EL (cell line): ENCODE data around the gene ATP13A5.
A peak's percentile ranks its signal among the peaks of the same experiment; 100 is the strongest.

ENCODE experiments used
- DNase-seq: peaks from one replicate; pipeline ENCODE4 v3.0.0-alpha.2; 2016

Gene ATP13A5

DNA sequence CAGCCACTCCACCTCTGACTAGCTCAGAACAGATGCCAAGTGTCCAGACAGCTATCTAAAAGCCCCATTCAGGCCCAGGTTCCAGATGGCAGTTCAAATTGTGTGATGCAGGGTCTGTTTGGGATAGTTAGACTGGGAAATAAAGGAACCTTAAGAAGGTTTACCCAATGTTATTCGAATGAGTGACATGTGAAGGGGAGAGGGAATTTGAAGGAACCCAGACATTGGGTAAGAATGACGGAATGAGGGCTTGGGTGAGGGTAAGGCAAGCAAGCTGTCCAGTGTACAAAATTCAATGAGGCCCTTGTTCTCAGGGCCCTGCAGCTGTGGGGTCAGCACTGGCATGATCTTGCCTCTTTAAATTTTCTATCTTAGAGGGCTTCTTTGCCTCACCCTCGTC lies 34.1 kb downstream of the ATP13A5 start:
- DNase-seq = no peak

DNA sequence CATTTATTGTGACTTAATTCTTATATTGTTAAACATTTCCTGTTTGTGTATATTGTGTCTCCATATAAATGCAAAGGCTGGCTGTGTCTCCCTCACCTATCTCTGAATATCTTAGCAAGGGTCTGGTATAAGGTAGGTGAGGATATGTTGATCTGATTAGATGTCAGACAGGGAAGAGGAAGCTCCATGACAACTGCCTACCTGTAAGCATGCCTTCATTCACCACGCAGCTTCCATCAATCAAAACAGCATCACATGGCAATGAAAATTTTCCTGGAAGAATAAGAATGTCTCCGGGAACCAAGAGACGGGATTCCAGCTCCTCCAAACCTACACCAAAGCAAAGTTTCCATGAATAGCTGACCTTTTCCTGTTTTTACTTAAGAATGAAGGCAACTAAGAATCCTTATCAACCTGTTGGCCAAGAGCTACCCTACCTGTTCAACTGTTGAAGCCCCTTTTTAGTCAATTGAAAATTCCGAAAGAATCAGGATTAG lies 34.8 kb downstream of the ATP13A5 start:
- no peak for DNase-seq

DNA sequence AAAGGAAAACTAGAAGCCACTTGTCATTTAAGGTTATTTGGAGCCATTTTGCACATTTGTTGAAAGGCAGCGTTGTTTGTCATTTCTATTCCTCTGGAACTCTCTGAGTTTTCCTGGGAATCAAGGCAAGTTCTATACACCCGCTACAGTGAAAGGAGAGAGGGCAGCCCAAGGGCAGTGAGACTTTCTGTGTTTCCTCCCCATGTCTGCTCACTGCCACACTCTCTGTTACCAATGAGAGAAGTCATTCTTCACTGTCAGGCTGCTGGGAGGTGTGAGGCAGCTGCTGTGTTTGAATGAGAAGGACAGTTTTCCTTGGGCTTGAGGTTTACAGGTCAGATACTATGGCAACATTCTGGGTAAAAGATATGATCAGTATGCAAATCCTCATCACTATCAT lies 36.0 kb downstream of the ATP13A5 start:
- no peak for DNase-seq

DNA sequence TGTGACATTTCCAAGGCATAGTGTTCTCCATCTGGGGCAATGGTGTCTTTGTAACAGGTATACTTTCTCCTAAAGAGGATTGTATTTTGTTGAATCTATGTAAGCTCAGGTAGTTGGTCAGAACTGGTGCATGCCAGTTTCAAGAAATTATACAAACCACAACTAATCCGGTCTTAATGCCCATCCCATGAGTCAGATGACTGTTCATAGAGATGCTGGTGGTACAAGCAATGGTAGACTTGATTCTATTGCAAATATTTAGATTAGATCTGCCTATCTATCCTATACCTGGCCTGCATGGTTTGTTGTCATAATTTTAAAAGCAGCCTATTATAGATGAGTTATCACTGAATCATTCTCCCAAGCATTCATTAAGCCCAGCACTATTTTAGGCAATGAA lies 43.5 kb downstream of the ATP13A5 start:
- DNase-seq = no peak

DNA sequence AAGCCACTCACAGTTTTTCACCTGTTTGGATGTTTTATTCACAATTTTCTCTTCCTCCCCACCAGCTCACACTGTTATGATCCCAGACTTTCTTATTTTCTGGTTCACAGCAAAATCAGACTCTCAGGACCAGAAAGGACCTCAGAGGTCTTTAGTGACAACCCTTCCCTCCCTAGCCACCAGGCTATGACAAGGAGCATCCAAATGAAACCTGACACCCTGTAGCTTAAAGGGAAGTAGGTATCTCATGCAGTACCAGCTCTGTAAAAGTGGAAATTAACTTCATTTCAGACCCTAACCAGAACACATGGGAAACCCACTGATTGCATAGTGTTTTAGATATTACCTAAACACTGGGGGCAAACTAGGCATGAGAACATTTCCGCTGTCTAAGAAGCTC lies 45.3 kb downstream of the ATP13A5 start:
- no peak for DNase-seq

DNA sequence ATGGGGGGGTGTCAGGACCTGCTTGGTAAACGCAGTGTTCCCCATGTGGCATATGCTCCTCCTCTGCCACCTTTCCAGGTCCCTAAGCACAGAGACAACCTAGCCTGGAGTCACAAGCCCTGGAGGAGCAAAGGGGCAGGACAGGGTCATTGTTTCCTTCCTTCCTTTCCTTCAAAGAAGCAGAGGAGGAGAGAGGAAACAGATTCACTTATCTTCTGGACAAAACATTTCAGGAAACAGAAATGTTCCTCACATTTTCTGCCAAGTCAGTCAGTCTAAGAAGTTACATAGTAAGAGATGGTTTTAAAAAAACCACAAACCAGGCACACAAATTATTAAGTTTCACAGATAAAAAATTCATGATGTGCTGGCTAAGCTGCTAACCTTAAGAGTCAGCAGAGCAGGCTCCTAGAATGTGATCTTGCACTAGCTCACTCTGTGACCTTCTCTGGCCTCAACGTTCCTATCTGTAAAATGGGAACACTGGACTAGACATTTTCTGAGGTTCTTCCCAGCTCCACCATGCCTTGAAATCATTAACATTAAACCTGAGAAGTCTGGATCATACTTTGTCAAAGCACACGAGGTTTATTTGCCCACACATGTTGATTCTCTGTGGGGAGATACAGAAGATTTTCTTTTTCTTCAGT lies 47.9 kb downstream of the ATP13A5 start:
- DNase-seq = no peak

DNA sequence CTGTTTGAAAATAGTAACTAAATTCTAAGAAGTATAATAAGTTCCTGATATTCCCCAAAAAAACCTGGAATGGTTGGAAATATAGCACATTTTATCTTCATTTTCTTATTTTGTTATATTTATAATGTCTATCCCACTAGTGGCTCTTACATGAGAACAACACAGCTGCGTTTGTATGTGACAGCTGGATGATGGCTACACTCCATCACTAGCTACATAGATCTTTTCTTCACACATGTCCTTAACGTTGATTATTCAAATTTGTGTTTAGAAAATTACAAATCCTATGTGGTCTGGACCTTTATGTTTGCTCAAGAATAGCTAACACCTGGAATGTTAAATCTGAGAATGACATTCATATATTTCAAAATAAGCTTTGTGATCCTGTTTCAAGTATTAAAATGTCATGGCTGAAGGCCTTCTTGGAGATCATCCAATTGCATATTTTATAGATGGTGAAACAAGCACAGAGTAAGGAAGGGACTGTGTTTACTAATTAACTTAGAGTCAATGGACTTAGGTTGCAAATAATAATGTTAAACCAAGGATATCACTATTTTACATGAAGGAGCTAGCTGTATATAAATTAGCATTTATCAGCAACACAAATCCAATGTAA lies 60.8 kb downstream of the ATP13A5 start:
- DNase-seq = no peak

DNA sequence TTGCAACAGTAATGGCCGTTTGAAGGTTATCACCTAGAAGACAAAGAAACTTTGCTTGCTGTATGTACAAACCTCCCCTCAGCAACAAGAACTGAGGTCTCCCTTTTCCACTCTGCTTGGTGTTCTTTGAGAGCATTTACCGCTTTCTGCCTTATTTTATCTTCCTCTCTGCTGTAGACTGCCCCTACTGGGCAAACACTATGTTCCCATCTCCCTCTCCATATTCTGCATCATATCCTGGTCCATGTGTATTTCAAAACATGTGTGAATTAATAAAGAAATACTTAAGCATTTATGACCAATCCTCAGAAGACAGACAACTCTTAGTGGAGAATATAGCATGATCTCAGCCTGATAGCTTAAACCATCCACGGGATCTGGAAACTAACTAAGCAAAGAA lies 64.4 kb downstream of the ATP13A5 start:
- DNase-seq = no peak

DNA sequence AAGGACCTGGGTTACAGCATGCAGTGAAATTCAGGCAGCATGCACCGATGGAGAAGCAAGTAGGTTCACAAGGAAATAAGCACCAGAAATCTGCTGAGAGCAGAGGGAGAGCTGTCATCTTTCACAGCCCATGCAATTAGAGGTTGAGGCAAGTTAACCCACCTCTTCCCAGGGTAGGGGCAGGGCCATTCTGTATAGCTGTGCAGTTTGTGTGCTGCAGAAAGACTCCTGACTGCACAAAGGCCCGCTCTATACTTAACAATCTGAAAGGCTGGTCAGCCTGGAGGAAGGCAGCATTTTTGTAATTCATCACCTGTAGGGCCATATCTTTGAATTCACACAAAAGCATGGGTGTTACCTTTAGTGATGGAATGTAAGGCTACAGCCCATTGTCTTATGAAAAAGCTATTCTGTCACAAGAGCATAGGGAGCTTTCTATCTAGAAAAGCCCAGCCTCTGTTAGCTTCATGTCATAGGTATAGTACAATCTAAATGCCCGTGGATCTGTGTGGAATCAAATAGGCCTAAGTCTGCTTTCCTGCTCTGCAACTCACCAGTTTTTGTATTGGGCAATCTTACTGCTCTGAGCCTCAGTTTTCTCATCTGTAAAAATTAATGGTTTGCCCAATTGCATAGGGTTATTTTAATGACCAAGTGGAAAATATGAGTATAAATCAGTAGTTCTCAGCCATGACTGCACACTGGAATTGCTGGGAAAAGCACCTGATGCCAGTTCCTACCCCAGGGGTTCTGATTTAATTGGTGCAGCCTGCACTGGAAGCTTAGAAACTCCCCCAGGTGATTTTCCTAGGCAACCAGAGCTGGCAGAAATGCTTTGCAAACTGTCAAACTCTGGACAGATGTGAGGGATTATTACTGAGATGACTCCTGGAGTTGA lies 65.2 kb downstream of the ATP13A5 start:
- no peak for DNase-seq

DNA sequence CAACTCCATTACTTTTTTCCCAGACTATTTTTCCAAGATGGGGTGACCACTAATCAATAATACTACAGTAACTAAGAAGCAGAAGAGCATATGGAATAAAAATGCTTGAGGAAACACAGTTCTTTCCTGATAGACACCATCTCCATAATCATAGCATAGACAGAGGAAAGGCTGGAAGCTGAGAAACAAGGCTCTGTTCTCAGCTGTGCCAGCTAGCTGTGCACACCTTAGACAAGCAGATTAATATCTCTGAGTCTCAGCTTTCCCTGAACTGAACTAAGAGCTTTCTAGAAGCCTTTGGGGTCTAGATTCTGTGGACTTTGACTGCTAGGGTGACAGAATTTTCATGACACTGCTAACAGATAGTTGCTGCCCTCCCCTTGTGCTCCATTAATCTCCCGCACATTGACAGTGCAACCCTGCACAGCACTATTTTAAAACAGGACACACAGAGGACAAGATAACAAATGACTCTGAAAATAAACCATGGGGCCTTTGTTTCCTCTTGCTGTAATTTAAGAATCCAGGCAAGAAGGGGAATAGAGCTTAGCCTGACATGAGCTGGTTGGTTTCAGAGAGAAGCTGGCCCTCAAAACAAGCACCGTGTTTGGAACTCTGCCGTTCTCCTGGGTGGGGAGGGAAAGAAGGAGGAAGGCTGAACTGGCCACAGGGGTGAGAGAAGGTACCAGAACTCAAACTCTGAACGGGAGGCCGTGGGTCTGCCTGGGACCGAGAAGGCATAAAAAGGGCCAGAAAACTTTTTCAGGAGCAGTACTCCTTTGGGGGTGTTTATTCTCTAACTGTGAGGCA lies 67.4 kb downstream of the ATP13A5 start:
- DNase-seq = no peak

DNA sequence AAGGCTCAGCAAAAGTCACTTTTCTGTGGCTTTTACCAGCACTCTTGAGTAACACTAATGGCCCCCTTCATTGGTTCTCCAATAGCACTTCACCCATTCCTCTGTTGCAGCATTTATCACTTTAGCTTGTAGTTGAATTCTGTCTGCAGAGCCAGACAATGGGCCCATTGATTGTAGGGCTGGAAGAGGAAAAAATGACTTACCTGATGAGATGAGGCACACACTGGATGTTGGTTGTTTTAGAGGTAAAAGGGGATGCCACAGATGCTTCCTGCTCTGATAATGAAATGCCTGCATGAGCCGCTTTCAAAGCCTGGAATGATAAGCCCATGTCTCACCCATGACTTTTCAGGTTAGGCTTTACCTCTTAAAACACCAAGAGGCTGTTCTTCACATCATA lies 73.2 kb downstream of the ATP13A5 start:
- no peak for DNase-seq

DNA sequence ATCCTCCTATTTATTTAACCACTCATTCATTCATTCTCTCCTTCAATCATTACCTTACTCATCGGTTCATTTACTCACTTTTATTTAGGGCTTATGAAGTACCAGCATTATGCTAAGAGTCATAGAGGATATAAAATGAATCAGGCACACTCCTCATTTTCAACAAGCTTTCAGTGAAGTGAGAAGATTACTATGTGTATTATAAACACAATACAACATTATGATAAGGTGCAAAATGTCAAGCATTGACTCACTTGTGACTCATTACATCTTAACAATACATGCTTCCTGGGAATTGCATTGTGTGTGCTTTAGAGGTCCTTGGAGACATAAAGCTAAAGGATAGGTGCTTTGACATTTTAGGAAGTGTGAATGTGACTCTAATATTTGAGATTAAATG lies 77.1 kb downstream of the ATP13A5 start:
- no peak for DNase-seq

DNA sequence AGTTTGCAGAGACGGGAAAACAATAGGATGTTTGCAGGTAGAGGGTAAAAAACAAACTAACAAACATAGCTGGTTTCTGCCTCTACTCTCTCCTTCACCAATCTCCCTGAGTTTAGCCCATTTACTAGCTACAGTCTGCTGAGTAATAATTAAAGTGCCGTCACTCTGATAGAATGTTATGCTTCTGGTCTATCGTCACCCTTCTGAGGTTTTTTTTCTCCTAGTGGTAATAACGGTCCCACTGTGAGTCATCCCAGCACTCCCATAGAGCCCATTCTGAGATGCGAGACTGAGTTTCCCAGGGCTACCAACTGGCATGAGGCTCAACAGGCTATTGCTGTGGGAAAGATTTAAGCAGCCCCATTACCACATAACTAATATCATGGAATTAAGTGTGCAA lies 81.1 kb downstream of the ATP13A5 start:
- DNase-seq = peak; percentile 26

DNA sequence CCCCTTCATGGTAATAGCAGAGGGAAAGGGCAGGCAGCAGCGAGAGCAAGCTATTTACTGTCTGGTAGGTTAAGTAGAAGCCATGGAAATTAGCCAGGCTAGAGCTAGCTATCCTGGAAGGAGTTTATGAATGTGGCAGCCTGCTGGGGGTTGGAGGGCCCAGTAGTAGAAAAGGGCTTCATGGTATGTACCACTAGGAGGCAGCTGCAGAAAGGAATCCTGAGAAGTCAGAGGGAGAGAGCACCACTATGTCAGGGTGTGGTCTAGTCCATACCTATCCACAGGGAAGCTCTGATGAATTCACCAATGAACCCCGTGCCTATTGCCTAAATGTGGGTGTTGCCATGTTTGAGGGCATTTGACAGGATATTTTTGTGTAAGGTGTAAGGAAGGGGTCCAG lies 82.6 kb downstream of the ATP13A5 start:
- no peak for DNase-seq

DNA sequence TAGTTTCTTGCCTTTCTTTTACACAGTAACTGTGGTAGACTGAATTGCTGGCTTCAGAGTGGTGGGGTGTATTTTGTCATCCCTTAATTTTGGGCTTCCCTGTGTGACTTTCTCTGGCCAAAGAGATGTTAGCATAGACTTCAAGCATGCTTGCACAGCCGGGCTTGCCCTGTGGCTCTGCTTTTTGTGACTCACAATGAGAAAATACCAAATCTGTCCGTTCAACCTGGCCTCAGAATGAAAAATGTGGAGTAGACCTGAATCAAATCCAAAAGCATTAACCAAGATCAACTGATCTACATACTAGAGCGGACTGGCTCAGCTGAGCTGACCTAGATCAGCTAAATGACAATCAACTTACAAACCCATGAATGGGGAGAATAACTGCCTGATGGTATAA lies 86.2 kb downstream of the ATP13A5 start:
- DNase-seq = no peak

DNA sequence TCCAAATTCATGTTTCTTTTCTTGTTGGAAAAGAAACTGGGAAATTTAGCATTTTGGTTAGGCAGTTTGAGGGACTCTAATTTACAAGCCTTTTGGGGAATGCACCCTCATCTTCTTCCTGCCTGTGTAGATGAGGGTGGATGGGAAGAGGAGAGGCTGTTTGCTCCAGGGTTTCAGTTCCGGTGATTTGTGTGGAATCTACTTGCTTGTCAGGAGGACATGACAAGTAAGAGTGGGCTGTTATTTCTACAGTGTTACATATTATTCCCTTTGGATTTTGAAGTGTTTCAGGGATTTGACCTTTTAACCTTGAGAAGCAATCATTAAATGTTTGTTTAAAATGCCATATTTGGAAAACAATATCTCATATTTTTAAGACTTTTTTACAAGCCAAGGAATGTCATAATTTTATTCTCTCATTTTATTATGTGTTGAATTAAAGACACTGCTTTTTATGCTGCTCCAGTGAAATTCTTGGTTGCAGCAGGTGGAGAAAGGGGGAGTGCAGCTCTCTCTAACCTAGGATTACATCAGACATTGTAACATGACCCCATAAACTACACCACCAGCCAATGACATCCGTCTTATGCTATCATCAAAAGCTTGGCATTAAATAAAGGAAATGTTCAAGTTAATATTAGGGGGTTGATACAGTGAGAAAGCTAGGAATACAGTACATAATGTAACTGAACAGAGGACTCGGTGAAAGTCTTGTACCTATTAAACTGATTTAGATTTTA lies 107.3 kb downstream of the ATP13A5 start:
- DNase-seq = no peak

DNA sequence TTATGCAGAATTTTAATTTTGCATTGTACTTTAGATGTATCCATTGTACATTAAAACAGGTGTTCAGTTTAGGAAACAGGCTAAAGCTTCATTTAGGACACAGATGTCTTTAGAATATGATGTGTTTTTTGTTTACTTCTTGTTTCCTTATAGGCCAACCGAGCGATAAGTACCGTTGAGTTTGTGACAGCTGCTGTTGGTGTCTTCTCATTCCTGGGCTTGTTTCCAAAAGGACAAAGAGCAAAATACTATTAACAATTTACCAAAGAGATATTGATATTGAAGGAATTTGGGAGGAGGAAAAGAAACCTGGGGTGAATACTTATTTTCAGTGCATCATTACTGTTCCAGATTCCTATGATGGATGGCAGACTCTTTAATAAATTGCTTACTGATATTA lies 108.1 kb downstream of the ATP13A5 start:
- no peak for DNase-seq

DNA sequence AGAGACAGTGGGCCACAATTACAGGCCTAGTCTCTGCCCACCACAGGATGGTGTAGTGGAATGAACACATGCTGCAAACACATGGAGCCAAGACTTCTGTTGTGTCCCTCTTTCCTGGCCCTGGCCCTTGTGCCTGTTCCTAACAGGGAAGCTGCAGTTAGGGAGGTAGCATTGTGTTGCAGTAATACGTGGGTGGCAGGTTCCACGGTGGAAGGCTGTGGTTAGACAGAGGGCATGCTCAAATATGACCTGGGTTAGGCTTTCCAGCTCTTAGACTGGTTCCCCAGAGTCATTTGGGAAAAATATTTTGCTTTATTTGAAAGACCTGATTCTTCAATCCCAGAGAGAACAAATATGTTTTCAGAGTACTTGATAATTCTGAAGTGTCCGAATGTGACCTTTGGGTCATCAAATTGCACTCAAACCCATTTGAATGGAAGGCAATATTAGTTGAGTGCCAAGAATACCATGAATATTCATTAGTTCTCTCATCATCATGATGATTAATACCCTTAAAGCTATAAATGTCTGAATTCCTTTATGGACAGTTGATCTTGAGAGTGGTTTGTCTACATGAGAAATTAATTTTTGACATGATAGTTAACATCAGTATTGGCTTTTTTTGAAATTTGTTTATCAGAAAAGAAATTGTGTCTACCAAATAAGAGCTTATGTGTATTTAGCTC lies 109.1 kb downstream of the ATP13A5 start:
- no peak for DNase-seq

DNA sequence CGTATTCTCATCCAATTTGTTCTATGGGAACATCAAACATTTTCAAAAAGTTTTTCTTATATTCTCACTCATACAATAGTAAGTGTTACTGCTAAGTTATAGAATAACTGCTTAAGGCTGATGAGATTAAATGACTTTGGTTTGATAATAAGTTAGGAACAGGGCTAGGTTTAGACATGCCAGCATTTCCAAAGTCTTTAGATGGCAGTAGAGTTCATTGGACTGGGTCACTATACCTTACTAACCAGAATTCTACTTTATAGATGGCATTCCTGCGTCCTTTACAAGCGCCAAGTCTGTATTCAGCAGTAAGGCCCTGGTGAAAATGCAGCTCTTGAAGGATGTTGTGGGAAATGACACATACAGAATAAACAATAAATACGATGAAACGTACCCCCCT lies 115.8 kb downstream of the ATP13A5 start:
- no peak for DNase-seq

DNA sequence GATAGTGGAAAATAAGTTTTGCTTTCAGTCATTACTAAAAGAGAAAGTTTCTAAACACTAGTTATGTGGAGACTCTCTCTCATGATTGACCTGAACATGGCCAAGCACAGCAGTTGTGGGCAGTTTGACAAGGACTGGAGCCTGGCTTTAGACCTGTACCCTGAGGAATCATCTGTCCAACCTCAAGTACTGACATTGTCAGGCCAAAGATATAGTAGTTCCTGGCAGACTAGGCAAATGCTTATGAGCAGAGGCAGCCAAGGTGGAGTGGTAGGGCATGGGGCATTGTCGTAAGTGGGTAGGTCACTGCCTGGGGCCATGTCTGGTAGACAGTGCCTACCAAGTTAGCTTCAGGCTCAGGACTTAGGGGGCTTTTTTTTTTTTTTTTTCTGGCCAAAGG lies 116.6 kb downstream of the ATP13A5 start:
- no peak for DNase-seq

DNA sequence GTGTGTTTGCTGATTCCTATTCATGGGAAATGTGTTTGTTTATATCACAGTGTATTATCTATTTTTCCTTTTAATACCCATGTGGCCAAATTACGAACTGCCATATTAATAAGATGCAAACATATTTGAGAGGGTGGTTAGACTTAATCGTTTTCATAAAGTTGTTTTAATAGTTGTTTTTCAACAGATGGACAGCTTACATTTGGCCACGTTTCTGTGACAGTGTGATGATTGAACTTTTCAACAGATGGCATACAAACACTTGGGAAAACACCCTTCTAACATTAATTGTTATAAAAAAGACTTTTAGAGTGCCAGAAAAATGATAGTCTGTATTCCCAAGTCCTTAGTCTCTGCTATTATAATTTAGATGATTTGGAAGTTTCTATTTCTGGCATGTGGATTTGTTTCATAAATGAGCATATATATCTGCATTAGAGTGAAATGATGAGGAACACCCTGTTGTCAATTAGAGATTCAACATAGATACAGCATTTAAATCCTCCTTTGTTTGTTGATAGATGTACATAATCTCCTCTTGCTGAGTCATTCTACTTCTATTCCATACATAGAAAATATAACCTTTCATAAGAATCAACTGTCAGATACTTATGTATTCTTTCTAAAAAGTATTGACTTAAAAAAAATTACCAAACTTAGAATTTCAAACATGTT lies 124.4 kb downstream of the ATP13A5 start:
- no peak for DNase-seq
